Breast epithelium (tissue), 4 donors: ENCODE data around the gene MUC4. TPM values are rescaled to one million over a fixed set of nuclear protein-coding genes. Genes with fewer than 3 reads are reported as not detected.

Experiments used
- DNase-seq, 2 donors: peaks; one replicate each; pipeline ENCODE4 v3.0.0-alpha.2; 2019; ENCODE audit warnings: low spot score in 2 of 2
- H3K27ac ChIP-seq, 2 donors: fragments of 200-600 bp; sonication (generic) in 1 of 2; one replicate each; pipeline ENCODE4 v1.5.1; 2016 to 2019; ENCODE audit warnings: mild to moderate bottlenecking in 1 of 2
- H3K27me3 ChIP-seq, 2 donors: fragments of 200-600 bp; sonication (generic) in 1 of 2; one replicate each; pipeline versions ENCODE4 v1.5.1 to v1.6.0; 2017 to 2019; ENCODE audit warnings: control low read depth in 1 of 2, mild to moderate bottlenecking in 1 of 2
- H3K36me3 ChIP-seq: fragments of 200-600 bp; one replicate; pipeline ENCODE4 v1.5.1; 2019
- H3K4me1 ChIP-seq, 2 donors: fragments of 200-600 bp; sonication (generic); one replicate each; pipeline ENCODE4 v1.5.1; 2016 to 2019; ENCODE audit warnings: control low read depth in 1 of 2
- H3K4me3 ChIP-seq, 3 donors: fragments of 200-600 bp; sonication (generic); 1 replicate in 2 of 3; 2 replicates in 1 of 3; pipeline ENCODE4 v1.5.1; 2016 to 2019; ENCODE audit warnings: mild to moderate bottlenecking in 3 of 3, moderate library complexity in 2 of 3
- H3K9me3 ChIP-seq, 2 donors: fragments of 200-600 bp; sonication (generic) in 1 of 2; one replicate each; pipeline ENCODE4 v1.5.1; 2016 to 2019; ENCODE audit warnings: control low read depth in 1 of 2
- CTCF ChIP-seq, 3 donors: fragments of 450-650 bp; IDR thresholded peaks; one replicate each; pipeline ENCODE4 v1.5.1; 2016 to 2017; ENCODE audit warnings: antibody characterized with exemption in 3 of 3, mild to moderate bottlenecking in 3 of 3, moderate library complexity in 3 of 3
- POLR2A ChIP-seq: fragments of 450-650 bp; IDR thresholded peaks from one replicate; pipeline ENCODE4 v1.6.1; 2016; ENCODE audit warnings: antibody characterized with exemption, mild to moderate bottlenecking, moderate library complexity
- POLR2AphosphoS5 ChIP-seq, 3 donors: sonication (generic); formaldehyde crosslinking; IDR thresholded peaks; one replicate each; pipeline ENCODE4 v1.6.1; 2017; ENCODE audit warnings: antibody characterized with exemption in 3 of 3
- intact Hi-C: fragments of 100-400 bp; cut with DNase I; formaldehyde crosslinking; loops from one replicate; pipeline ENCODE4 v1.15.1; 2023; ENCODE audit warnings: low total_unique reads
- total RNA-seq, 3 donors: library from RNA; depleted of rRNA; stranded (reverse); fragments of >200 nt; gene quantifications; one replicate each; pipeline ENCODE4 v1.1.0, GENCODE V29; 2016

MUC4 gene
- total RNA-seq, 3 donors from 2014 or later, result under 0.01 to 1.3 TPM; not detected in 1

- Histone ChIP-seq H3K4me1 (no peaks in the 10 kb centered on the region), H3K9me3 (no peaks in the 10 kb centered on the region), H3K27ac (no peak overlapping the region), H3K4me3 (no peak overlapping the region), H3K36me3 (no peaks in the 10 kb centered on the region), H3K27me3 (no peaks in the 10 kb centered on the region)
- TF ChIP-seq CTCF (IDR thresholded peaks at IDR 0.05), result no peak
- no peak for DNase-seq
- intact Hi-C loops, result no loop called here
These were observed 102.9 kb downstream of the MUC4 start for GRCh38 chr3:195708626-195709481.

GRCh38 chr3:195708061-195708460 is 103.7 kb downstream of the MUC4 start:
- H3K27me3 ChIP-seq, result no peaks in the 10 kb centered on the region
- H3K4me1 ChIP-seq, result no peaks in the 10 kb centered on the region
- no peak overlapping the region for H3K4me3 ChIP-seq
- TF ChIP-seq POLR2A (no peak), CTCF (IDR thresholded peaks at IDR 0.05) (no peak), POLR2AphosphoS5 (IDR thresholded peaks at IDR 0.05) (no peak)
- no peak overlapping the region for H3K27ac ChIP-seq
- intact Hi-C loops, result no loop called here
- H3K9me3 ChIP-seq, result no peaks in the 10 kb centered on the region
- no peaks in the 10 kb centered on the region for H3K36me3 ChIP-seq
- DNase-seq, result no peak

- Histone ChIP-seq H3K36me3 (no peaks in the 10 kb centered on the region), H3K4me1 (no peaks in the 10 kb centered on the region), H3K4me3 (no peak overlapping the region), H3K27ac (no peak overlapping the region), H3K27me3 (no peaks in the 10 kb centered on the region), H3K9me3 (no peaks in the 10 kb centered on the region)
- DNase-seq, result no peak
- intact Hi-C loops, result no loop called here
- no peak for TF ChIP-seq POLR2A
- no peak for TF ChIP-seq CTCF (IDR thresholded peaks at IDR 0.05)
- no peak for TF ChIP-seq POLR2AphosphoS5 (IDR thresholded peaks at IDR 0.05)
These were observed 106.4 kb downstream of the MUC4 start for GRCh38 chr3:195705081-195705991.

GRCh38 chr3:195704433-195704999 is 107.2 kb downstream of the MUC4 start:
- Histone ChIP-seq H3K9me3 (no peaks in the 10 kb centered on the region), H3K4me3 (no peak overlapping the region), H3K4me1 (no peaks in the 10 kb centered on the region), H3K36me3 (no peaks in the 10 kb centered on the region), H3K27ac (no peak overlapping the region), H3K27me3 (no peaks in the 10 kb centered on the region)
- intact Hi-C loops, result loop anchor here (1.0 kb wide), 1 partner anchor 42 kb away; no protein-coding TSS in a partner anchor
- no peak for TF ChIP-seq CTCF (IDR thresholded peaks at IDR 0.05)
- DNase-seq, result no peak
